Urinary bladder (tissue), 4 donors: ENCODE results near the gene ARHGAP1. TPM values are rescaled to one million over a fixed set of nuclear protein-coding genes. Genes with fewer than 3 reads are reported as not detected.

ENCODE experiments used
- DNase-seq: peaks from one replicate; pipeline ENCODE4 v3.0.0-alpha.2; 2015; ENCODE audit errors: extremely low spot score
- H3K27ac ChIP-seq: one replicate; pipeline ENCODE4 v1.5.1; 2013; ENCODE audit warnings: low read depth, mild to moderate bottlenecking, moderate library complexity
- H3K36me3 ChIP-seq: one replicate; pipeline ENCODE4 v1.6.1; 2013; ENCODE audit warnings: mild to moderate bottlenecking, moderate library complexity; ENCODE audit not compliant: insufficient read depth
- H3K4me1 ChIP-seq: one replicate; pipeline ENCODE4 v1.6.1; 2013; ENCODE audit warnings: mild to moderate bottlenecking, moderate library complexity; ENCODE audit not compliant: insufficient read depth
- H3K4me3 ChIP-seq: one replicate; pipeline ENCODE4 v1.5.1; 2013; ENCODE audit warnings: low read depth, low read length
- WGBS: extraction: QIAGEN DNeasy Blood & Tissue Kit; methylation state at CpG from one replicate; pipeline ENCODE4 v1.1.7; 2013; 5-methylcytosine and 5-hydroxymethylcytosine counted together
- polyA plus RNA-seq: library from polyadenylated mRNA; stranded (reverse); fragments of 200-250 nt; gene quantifications from one replicate; pipeline ENCODE4 v1.2.3, GENCODE V29; 2013
- total RNA-seq: library from RNA; depleted of rRNA; stranded (reverse); fragments of >200 nt; gene quantifications from one replicate; pipeline ENCODE4 v1.2.3, GENCODE V29; 2014
- donor health status: healthy with polysubstance abuse.
- donor health status: healthy.

The ARHGAP1 gene
- total and polyA plus RNA-seq, 2 donors, result 41.8 to 128 TPM

DNA sequence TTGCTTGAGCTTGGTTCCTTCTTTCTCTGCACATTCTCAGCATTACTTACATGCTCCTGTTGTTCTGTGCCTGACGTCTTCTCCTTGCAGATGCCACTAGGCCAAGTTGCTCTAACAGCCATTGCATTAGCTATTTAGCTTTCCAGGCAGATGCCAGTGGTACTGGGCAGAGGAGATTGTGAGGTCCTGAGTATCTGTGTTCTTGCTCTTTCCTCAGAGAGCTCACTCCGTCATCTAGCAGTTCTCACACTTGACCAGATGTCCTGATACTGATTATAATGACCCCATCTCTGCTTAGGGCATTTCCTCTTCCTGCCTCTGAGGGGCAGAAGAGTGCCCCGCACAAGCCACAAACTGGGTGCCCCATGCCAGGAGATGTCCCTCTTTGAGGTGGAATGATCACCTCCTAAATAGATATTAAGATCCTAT is 30.7 kb downstream of the ARHGAP1 start:
- Histone ChIP-seq H3K4me3 (no peak overlapping the region), H3K36me3 (no peaks in the 10 kb centered on the region), H3K4me1 (no peaks in the 10 kb centered on the region), H3K27ac (no peak overlapping the region)
- DNase-seq, result no peak
- WGBS, result 68% methylated on average over 3 of the region's 3 CpGs

- WGBS, result 84% methylated on average over 12 of the region's 12 CpGs
- H3K27ac ChIP-seq, result no peak overlapping the region
- H3K36me3 ChIP-seq, result no peaks in the 10 kb centered on the region
- H3K4me1 ChIP-seq, result no peaks in the 10 kb centered on the region
- no peak overlapping the region for H3K4me3 ChIP-seq
- no peak for DNase-seq
These were observed 31.8 kb downstream of the ARHGAP1 start for GRCh38 chr11:46668480-46669085.

DNA sequence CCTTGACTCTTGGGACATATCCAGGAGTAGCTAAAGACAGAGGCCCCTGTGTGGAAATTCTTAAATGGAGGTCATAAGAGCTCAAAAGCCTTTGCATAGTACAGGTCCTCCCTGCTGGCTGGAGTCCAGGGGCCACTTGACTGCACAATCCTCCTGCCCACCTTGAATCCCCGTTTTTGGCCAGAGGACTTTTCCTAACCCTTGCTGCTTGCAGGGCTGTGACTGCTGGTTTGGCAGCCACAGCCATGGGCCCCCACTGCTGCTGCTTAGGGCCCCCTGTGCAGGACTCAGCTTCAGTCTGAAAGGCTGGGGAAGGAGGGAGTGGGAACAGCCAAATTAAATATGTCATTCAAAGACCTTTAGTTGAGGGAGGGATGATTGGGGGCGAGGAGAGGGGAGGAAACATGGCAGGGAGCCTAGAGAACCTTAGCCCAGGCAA is 33.4 kb downstream of the ARHGAP1 start:
- H3K4me1 ChIP-seq, result no peaks in the 10 kb centered on the region
- no peak for DNase-seq
- no peak overlapping the region for H3K27ac ChIP-seq

DNA sequence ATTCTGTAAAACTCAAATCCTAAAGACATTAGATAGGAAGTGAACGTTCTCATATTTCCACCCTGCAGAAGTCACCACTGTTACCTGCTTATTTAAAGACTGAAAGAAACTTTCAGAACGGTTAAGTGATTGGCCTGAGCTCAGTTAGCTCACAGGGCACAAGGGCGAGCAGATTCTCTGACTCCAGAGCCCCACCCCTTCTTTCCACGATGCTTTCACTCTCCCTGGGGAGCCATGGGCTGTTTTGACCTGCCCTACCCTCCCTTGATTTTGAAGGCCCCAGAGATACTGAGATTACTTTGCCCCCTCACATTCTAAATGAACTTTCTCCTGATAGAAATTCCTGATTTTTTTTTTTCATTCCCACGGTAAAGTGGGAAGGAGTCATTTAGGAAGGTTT is 33.9 kb downstream of the ARHGAP1 start:
- no peak overlapping the region for H3K27ac ChIP-seq
- 63% methylated on average over 5 of the region's 5 CpGs for WGBS
- no peaks in the 10 kb centered on the region for H3K36me3 ChIP-seq
- no peak for DNase-seq
- no peaks in the 10 kb centered on the region for H3K4me1 ChIP-seq
- H3K4me3 ChIP-seq, result no peak overlapping the region

More for the DNA sequence above, 33.4 kb downstream of the ARHGAP1 start:
- no peaks in the 10 kb centered on the region for H3K36me3 ChIP-seq
- 78% methylated on average over 2 of the region's 2 CpGs for WGBS
- no peak overlapping the region for H3K4me3 ChIP-seq

DNA sequence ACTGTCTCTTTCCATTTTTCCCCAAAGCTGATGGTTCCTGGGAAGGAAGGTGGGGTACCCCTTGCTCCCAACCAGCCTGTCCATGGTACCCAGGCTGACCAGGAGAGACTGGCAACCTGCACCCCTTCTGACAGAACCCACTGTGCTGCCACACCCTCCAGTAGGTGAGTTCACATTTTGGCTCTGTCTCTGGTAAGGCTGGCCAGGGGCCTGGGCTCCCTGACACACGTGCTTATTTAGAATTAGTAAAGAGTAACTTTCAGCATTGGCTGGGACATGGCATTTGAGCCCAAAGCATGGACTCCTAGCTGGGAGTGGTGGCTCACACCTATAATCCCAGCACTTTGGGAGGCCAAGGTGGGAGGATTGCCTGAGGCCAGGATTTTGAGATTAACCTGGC is 35.1 kb downstream of the ARHGAP1 start:
- no peaks in the 10 kb centered on the region for H3K4me1 ChIP-seq
- no peak overlapping the region for H3K27ac ChIP-seq
- WGBS, result 89% methylated on average over 1 of the region's 1 CpG
- no peak for DNase-seq
- H3K4me3 ChIP-seq, result no peak overlapping the region
- no peaks in the 10 kb centered on the region for H3K36me3 ChIP-seq

GRCh38 chr11:46664612-46665011 is 35.8 kb downstream of the ARHGAP1 start:
- DNase-seq, result no peak
- Histone ChIP-seq H3K4me1 (no peaks in the 10 kb centered on the region), H3K27ac (no peak overlapping the region), H3K36me3 (peaks cover 3% of the 10 kb centered on the region), H3K4me3 (no peak overlapping the region)
- WGBS, result 67% methylated on average over 6 of the region's 6 CpGs

DNA sequence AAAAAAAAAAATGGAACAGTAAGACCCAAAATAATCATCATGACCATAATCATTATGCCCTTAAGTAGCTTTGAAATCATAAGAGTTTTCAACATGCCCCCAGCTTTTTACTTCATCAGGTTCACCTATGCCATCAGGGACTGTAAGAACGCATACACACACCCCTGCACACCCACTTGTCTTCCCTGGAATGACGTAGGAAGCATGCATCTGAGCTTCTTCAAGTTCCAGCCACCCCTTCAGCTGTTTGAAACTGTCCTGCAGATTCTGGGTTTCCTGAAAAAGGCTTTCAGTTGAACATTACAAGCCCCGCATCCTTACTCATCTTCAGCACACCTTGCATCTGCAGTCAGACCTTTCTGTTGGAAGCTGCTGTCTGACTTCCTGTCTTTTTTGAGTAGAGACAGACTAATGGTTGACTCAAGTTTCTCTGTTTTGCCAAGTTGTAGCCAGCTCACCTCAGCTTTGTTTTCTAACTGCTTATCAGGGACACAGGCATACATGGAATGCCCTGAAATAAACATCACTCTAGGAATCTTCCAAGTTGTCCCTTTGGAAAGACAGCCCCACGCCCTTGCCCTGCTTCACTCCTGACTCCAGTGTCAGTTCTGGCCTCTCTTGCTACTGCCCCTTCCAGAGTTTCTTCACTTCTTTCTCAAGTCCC is 37.0 kb downstream of the ARHGAP1 start:
- Histone ChIP-seq H3K4me3 (no peak overlapping the region), H3K4me1 (no peaks in the 10 kb centered on the region), H3K36me3 (peaks cover 8% of the 10 kb centered on the region), H3K27ac (no peak overlapping the region)
- DNase-seq, result no peak
- WGBS, result 83% methylated on average over 4 of the region's 4 CpGs

DNA sequence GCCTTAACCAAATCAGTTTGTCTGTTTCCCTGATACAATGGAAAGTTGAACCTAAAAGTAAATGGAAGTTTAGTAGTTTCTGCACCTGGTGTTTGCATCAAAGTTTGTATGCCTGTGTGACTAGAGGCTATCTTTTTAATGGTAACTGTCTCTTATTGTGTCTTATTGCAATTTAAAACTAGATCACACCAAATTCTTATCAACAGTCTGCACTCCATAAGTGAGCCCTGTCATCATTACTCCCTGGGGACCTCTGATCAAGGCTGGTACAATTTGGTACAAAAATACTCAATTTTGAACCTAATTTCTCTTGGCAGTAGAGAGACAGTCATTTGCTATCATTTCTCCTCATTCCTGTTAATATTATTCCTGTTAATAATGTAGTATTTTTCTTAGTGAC is 38.1 kb downstream of the ARHGAP1 start:
- DNase-seq, result no peak
- Histone ChIP-seq H3K4me1 (no peaks in the 10 kb centered on the region), H3K27ac (no peak overlapping the region), H3K36me3 (peaks cover 8% of the 10 kb centered on the region), H3K4me3 (no peak overlapping the region)

DNA sequence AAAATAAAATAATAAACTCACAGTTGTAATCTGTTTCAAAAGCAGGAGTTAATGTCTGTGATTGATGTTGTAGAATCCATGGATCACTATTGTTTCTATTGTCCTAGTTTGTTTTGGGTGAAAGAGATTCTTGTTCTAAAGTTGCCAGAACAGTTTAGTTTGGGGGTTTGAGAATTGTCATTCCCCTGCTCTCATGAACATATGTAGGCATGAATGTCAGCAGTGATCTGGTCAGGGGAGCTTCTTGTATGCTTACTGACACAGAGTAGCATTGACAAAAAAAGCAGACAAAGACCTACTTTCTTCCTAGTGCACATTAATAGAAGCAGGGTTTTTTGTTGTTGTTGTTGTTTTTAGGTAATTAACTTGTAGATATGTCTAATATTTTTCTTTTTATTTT is 38.6 kb downstream of the ARHGAP1 start:
- H3K27ac ChIP-seq, result no peak overlapping the region
- H3K4me3 ChIP-seq, result no peak overlapping the region
- DNase-seq, result no peak
- peaks cover 9% of the 10 kb centered on the region for H3K36me3 ChIP-seq
- H3K4me1 ChIP-seq, result no peaks in the 10 kb centered on the region

DNA sequence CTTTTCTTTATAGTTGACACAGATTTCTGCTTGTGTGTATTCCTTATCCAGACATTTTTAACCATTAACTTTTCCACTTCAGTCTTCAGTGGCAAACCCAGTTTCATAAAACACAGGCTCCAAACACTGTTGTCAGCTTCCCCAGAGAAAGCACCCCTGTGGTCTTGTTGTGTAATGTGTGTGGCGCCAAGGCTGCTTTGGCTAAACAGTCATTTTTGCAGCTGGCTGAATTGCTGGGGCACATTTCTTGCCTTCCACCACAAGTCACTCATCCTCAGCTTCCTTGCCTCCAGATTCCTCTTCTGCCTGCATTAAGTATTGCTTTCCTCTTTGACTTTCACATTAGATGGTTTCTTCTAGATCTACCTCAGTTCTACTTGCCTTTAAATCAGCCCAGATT is 40.5 kb downstream of the ARHGAP1 start:
- H3K4me3 ChIP-seq, result no peak overlapping the region
- no peaks in the 10 kb centered on the region for H3K4me1 ChIP-seq
- DNase-seq, result no peak
- H3K36me3 ChIP-seq, result peaks cover 13% of the 10 kb centered on the region
- WGBS, result 88% methylated on average over 1 of the region's 1 CpG
- no peak overlapping the region for H3K27ac ChIP-seq

GRCh38 chr11:46658259-46658658 is 42.2 kb downstream of the ARHGAP1 start:
- 86% methylated on average over 4 of the region's 4 CpGs for WGBS
- Histone ChIP-seq H3K4me1 (no peaks in the 10 kb centered on the region), H3K36me3 (peaks cover 15% of the 10 kb centered on the region), H3K4me3 (no peak overlapping the region), H3K27ac (no peak overlapping the region)
- no peak for DNase-seq

DNA sequence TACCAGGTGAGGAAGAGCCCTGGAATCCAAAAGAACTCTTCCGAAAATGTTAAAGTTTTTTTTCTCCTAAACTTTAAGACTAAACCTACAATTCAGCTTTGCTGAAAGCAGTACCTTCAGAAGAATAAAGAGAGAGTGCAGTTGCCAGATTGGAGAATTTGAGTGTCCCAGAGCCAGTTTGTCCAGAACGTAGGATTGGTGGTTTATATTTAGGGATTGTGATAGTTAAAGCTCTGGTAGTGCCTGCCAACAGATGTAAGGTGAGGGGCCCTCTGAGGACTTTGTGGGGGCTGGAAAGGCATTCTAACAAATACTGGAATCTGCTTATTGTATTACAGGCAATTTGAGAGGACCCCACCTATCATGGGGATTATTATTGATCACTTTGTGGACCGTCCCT is 43.2 kb downstream of the ARHGAP1 start:
- Histone ChIP-seq H3K36me3 (peaks cover 15% of the 10 kb centered on the region), H3K4me1 (no peaks in the 10 kb centered on the region), H3K27ac (no peak overlapping the region), H3K4me3 (no peak overlapping the region)
- WGBS, result 82% methylated on average over 3 of the region's 3 CpGs
- DNase-seq, result no peak

DNA sequence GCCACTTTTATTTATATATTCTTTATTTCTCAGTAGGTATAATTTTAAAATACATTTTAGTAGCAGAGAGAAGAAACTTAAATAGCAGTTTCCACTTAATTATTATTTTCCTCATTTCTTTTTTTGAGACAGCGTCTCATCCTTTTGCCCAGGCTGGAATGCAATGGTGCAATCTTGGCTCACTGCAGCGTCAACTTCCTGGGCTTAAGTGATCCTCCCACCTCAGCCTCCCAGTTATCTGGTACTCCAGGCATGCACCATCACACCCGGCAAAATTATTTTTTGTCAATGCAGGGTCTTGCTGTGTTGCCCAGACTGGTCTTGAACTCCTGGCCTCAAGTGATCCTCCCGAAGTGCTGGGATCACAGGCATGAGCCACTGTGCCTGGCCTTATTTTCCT is 44.8 kb downstream of the ARHGAP1 start:
- Histone ChIP-seq H3K4me3 (no peak overlapping the region), H3K36me3 (peaks cover 18% of the 10 kb centered on the region), H3K4me1 (no peaks in the 10 kb centered on the region), H3K27ac (no peak overlapping the region)
- 94% methylated on average over 4 of the region's 4 CpGs for WGBS
- DNase-seq, result no peak

DNA sequence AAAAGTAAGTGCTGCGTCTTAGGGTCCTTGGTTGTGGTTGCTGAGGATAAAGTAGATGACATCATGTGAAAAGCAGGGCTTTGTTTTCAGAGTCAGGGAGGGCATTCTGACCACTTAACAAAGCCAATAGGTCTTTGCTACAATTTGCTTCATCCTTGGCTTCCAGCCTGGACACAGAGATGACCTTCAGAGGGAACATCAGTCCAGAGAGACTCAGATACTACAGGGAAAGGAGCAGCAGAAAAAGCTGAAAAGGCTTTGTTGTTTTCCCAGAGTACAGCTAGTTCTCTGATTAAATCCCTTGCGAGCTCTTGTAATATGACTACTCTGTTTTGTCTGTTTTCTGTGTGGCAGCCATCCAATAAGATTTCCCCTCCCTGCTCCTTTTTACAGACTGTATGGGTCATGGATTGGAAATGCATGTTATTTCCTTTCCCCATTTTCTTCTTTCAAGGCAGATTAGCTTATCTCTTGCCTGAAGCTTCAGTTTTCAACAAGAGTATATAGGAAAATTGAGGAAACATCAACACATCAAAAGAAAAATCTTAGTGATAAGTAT is 51.2 kb downstream of the ARHGAP1 start:
- Histone ChIP-seq H3K36me3 (peaks cover 3% of the 10 kb centered on the region), H3K4me3 (no peak overlapping the region), H3K4me1 (no peaks in the 10 kb centered on the region), H3K27ac (no peak overlapping the region)
- 17% methylated on average over 2 of the region's 2 CpGs for WGBS
- peak; percentile 79 for DNase-seq
